Activated CD8-positive, alpha-beta memory T cell treated with anti-CD3 and anti-CD28 coated beads for 24 hours (primary cell): ENCODE measurements around the gene SLC8A1.

ENCODE experiments used
- DNase-seq: peaks from one replicate; pipeline ENCODE4 v3.0.0-alpha.2; 2020

SLC8A1 gene

GRCh38 chr2:40127890-40128557 lies 323.9 kb downstream of the SLC8A1 start:
- DNase-seq: no peak

DNA sequence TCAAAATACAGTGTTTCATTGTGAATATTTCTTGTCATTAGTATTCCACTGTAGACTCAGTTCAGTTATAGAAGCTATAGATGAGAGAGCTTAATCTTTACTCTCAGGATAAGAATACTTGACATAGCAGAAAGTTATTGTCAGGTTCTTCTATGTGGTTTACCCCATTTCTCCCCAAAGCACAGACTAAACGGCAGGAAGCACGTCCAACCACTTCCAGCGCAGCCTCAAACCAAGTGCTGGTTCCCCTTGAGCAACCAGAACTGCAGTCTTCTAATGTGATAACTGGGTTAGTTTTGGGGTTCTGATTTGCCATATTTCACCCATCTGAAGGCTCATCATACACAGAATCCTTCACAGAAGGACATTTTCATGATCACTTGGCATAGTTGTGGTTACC lies 324.7 kb downstream of the SLC8A1 start:
- no peak for DNase-seq

- no peak for DNase-seq
Measured at GRCh38 chr2:40126006-40126405, 325.9 kb downstream of the SLC8A1 start.

GRCh38 chr2:40123746-40124145 lies 328.1 kb downstream of the SLC8A1 start:
- no peak for DNase-seq

- no peak for DNase-seq
Measured at GRCh38 chr2:40123326-40123725, 328.6 kb downstream of the SLC8A1 start.

- no peak for DNase-seq
Measured at GRCh38 chr2:40120957-40121356, 330.9 kb downstream of the SLC8A1 start.

- no peak for DNase-seq
Measured at GRCh38 chr2:40120026-40120425, 331.9 kb downstream of the SLC8A1 start.

DNA sequence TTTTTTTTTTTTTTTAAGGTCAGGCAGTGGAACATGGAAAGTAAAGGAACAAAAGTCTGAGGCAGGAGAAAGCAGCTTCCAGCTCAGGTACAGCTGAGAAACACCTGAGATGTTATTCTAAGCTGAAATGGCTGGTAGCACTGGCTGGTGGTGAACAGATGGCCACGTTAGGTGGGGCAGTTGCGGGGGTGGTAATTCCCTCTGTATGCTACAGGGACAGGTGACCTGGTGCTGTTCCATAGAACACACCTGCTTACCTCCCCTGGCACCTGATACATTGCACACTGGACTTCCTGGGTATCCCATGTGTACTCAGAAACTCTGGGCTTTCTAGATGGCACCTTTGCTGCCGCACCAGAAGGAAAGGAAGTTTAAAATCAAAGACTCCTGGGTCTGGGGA lies 333.3 kb downstream of the SLC8A1 start:
- no peak for DNase-seq

DNA sequence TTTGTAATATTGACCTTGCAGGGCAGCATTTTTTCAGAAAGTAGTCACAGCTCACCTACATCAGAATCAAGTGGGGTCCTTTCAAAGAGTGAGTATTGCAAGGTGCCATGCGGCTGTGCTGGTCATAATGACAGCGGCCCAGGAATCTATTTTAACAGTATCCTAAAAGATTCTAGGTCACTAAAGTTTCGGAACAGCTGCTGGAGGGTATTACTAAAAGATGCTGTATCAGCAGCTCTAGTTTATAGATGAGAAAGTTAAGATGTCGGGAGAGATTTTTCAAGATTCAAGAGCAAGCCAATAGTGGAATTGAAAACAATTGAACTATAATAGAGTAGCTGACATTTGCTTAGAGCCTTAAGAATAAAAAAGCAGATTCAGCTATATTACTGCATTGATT lies 336.0 kb downstream of the SLC8A1 start:
- DNase-seq: no peak

DNA sequence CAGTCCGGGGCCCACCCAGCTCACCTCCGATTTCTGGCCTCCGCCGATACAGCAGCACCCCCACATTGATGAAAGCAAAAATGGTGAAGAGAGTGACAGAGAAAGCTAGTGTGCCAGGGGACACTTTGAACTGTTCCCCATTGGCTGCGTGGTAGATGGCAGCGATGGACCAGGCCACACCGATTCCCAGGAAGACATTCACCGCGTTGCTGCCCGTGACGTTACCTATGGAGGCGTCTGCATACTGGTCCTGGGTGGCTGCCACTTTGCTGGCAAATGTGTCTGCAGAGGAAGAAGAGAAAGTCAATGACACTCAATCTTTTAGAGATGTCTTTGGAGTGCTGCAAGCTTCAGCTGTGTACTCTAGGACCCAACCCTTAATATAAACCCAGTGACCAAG lies 336.5 kb downstream of the SLC8A1 start:
- no peak for DNase-seq

- DNase-seq: no peak
Measured at GRCh38 chr2:40113997-40114396, 337.9 kb downstream of the SLC8A1 start.

DNA sequence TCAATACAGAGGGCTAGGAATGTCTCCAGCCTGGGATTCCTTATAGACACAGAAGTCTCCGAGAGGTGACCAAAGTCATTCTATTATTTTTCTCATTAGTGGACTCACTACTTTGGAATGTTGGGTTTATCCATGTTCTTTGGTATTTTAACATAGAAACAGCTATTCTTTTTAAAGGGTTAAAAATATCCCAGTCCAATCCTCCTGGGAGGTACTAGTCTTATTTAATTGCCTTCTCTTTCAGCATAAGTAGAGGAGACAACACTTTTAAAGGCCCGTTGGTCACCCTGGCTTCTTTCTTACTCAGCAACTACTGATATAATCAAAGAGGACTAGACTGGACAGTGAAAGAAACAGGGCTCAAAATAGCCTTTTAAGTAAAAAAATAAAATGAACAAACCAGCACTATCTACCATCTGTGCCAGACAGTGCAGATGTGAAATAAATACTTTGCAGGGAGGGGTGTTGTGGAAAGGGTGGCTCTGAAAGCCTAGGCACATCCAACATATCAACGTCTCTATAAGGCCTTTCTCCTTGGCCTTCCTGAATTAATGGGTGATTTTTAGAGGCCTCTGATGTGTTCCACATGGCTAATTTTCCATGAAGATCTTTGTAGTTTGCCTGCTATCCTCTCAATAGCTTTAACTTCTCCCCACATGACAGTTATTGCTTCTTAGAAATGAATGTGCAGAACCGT lies 338.5 kb downstream of the SLC8A1 start:
- no peak for DNase-seq

DNA sequence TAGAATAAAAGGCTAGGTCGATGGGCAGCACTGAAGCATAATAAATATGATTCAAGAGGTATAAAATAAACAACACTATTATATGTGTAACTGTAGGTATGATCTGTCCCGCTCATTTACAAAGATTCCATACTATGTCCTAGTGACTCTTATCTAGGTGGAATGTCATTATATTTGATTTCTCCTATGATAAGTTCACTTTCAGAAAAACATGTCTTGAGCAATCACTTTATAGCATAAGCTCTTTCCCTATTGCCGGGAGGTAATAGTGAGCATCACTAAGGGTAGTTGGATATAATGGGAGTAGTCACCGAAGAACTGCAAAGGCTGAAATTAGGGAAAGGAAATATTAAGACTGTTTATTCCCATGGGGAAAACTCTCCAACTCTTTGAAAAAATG lies 342.5 kb downstream of the SLC8A1 start:
- no peak for DNase-seq

- DNase-seq: no peak
Measured at GRCh38 chr2:40108851-40109250, 343.0 kb downstream of the SLC8A1 start.

DNA sequence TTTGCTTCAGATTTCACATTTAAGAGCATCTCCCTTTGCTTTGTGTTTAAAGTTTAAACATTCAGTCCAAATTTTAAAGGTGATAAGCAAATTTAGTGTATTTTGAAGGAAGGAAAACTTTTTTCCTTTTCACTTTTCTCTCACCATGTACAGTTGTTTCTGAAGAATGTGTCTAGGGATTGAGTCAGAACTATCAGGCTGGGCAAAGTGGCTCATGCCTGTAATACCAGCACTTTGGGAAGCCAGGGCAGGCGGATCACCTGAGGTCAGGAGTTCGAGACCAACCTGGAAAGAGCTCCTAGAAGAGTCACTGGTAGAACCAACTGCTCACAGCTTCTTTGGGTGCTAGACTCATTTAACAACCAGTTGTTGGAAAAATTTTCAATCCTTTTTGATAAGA lies 345.8 kb downstream of the SLC8A1 start:
- no peak for DNase-seq

DNA sequence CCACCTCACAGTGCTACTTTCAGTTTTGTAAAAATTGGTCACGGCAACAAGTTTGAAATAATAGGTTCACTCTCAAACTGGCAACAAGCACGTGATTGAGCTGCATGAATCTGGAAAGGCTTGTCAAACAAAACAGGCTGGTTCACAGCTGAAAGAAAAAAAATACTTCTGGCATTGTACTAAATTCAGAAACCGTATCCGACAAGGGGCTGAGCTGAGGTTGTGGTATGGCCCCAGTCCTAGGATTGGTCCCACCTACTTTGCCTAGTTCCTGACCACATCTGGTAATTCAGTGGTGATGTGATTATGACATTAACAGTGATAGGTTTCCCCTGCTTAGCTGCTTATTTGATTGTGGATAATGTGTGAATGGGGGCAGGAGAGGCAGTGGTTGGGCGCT lies 346.3 kb downstream of the SLC8A1 start:
- no peak for DNase-seq

- no peak for DNase-seq
Measured at GRCh38 chr2:40103590-40103989, 348.3 kb downstream of the SLC8A1 start.

- no peak for DNase-seq
Measured at GRCh38 chr2:40103163-40103562, 348.7 kb downstream of the SLC8A1 start.

DNA sequence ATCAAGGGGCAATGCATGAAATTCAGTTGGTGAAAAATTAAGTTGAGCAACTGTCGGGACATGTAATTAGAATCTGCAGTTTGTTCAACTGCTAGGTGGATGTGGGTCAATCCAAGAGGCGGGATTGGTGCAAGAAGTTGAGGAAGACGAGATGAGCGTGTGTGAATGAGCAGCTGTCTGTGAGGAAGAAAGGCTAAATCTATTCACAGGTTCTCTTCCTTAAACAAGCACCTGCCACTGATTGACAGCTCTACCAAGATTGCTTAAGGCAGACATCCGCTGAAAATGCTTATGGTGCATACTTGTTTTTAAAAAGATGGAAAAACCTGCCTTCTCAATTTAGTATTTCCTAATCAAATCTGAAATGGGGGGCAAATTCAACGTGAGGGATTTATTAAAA lies 349.4 kb downstream of the SLC8A1 start:
- DNase-seq: no peak

- no peak for DNase-seq
Measured at GRCh38 chr2:40101131-40101575, 350.7 kb downstream of the SLC8A1 start.

DNA sequence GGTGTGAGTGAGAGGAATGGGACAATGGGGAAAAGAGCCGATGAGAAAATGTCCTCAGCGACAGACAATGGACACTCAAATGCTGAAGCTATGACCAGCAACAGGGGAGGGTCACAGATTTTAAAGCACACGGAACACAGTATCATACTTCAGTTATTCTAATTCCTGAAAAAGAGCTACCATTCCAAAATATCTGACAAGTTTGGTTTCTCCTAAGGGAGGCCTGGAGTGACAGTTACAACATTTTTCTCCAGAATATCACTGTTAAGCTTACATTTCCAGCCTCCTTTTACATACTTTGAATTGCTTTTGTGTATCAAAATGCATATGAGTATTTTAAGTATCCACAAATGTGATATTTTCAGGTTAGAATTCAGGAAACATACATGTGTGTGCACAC lies 351.2 kb downstream of the SLC8A1 start:
- DNase-seq: no peak

- no peak for DNase-seq
Measured at GRCh38 chr2:40098786-40099470, 353.0 kb downstream of the SLC8A1 start.

DNA sequence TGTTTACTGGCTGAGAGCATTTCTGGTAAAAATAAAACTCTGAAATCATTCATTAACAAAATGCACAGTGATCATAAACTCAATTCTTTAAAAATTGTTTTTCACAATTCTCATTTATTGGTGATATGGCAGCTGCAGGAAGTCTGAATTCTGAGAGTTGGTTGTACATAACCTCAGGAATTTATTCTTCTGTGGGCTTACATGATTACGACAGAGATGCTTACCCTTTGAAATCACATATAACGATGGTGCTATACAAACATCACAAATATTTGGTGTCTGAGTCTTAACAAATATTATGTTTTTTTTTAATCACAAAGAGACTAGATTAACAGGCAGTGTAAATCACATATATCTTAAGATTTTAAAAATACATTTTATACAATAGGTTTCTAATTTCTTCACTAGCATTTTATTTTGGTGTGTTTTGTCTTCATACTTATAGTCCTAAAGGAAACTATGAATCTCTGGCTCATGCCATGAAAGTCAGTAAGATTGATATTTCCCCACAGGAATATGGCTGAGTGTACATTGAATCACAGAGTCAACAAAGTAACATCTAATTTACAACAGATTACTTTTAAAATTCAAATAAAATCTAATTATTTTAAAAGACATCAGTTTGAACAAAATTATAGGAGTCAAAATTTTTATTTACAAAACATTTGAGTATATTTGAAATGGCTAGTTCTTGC lies 354.1 kb downstream of the SLC8A1 start:
- DNase-seq: no peak

GRCh38 chr2:40096360-40096759 lies 355.5 kb downstream of the SLC8A1 start:
- DNase-seq: no peak
